Measurements from ENCODE around the gene MTX1. TPM values are rescaled to one million over a fixed set of nuclear protein-coding genes. Genes with fewer than 3 reads are reported as not detected.

The MTX1 gene
- total RNA-seq, 2 experiments from 2014 or later: 43.9 to 70.2 TPM

DNA sequence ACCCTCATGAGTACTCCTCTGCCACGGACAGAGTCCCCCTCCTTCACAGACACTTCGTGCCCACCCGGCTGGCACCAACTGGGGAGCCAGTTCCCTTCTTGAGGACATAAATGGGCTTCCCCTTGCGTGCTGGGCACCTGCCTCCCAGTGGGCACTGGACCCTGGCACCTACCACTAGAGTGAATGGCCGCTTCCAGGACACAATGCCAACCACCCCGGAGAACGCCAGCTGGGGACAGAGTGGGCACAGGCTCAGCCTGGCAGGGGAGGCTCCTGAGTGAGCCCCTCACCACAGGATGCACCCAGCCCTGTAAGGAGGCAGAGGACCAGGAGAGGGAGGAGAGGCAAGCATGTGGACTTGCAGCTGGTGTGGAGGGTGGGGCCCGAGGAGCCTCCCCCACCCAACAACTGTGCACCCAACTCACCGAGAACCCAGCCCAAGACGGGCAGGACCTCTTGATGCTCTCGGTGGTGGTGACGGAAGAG, 45.8 kb downstream of the MTX1 start:
- H3K4me3 ChIP-seq (ENCODE audit: low read depth, low read length, poor library complexity, severe bottlenecking): peak overlapping the region; percentile 77
- no peaks in the 10 kb centered on the region for H4K20me1 ChIP-seq (ENCODE audit: insufficient read depth, low read length)
- CTCF ChIA-PET (ENCODE audit: unreplicated experiment): no interaction called here
- no peaks in the 10 kb centered on the region for H3K9me3 ChIP-seq (ENCODE audit: low read length)
- no peaks in the 10 kb centered on the region for H3K9me2 ChIP-seq (ENCODE audit: insufficient read depth, low read length)
- no peak overlapping the region for H2AFZ ChIP-seq (ENCODE audit: low read length)
- H3K27ac ChIP-seq (ENCODE audit: low read depth, low read length, poor library complexity, severe bottlenecking): peak overlapping the region; percentile 20
- POLR2A ChIA-PET: no interaction called here
- H3K4me1 ChIP-seq (ENCODE audit: insufficient read depth, low read length, poor library complexity, severe bottlenecking): peaks cover 32% of the 10 kb centered on the region
- BruUV-seq (replicated peaks): no TSS peak
- no peaks in the 10 kb centered on the region for H3K79me2 ChIP-seq (ENCODE audit: insufficient read depth, low read depth, low read length)
- TF ChIP-seq EZH2phosphoT487 (IDR thresholded peaks at IDR 0.05; ENCODE audit: borderline replicate concordance, low read depth, low read length): no peak
- TF ChIP-seq, protein P1, sequence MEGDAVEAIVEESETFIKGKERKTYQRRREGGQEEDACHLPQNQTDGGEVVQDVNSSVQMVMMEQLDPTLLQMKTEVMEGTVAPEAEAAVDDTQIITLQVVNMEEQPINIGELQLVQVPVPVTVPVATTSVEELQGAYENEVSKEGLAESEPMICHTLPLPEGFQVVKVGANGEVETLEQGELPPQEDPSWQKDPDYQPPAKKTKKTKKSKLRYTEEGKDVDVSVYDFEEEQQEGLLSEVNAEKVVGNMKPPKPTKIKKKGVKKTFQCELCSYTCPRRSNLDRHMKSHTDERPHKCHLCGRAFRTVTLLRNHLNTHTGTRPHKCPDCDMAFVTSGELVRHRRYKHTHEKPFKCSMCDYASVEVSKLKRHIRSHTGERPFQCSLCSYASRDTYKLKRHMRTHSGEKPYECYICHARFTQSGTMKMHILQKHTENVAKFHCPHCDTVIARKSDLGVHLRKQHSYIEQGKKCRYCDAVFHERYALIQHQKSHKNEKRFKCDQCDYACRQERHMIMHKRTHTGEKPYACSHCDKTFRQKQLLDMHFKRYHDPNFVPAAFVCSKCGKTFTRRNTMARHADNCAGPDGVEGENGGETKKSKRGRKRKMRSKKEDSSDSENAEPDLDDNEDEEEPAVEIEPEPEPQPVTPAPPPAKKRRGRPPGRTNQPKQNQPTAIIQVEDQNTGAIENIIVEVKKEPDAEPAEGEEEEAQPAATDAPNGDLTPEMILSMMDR (conservative IDR thresholded peaks at IDR 0.05; ENCODE audit: low read length): no peak; the same call in 1 of the 2 replicates
- DNase-seq (ENCODE audit: low spot score): no peak
- H3K36me3 ChIP-seq (ENCODE audit: insufficient read depth, low read length): peaks cover 28% of the 10 kb centered on the region
- H3K4me2 ChIP-seq (ENCODE audit: low read length): peak overlapping the region; percentile 95
- intact Hi-C loops (cut with micrococcal nuclease; ENCODE audit: unreplicated experiment): loop anchor here (1.0 kb wide), 1 partner anchor 53 kb away; no protein-coding TSS in a partner anchor

DNA sequence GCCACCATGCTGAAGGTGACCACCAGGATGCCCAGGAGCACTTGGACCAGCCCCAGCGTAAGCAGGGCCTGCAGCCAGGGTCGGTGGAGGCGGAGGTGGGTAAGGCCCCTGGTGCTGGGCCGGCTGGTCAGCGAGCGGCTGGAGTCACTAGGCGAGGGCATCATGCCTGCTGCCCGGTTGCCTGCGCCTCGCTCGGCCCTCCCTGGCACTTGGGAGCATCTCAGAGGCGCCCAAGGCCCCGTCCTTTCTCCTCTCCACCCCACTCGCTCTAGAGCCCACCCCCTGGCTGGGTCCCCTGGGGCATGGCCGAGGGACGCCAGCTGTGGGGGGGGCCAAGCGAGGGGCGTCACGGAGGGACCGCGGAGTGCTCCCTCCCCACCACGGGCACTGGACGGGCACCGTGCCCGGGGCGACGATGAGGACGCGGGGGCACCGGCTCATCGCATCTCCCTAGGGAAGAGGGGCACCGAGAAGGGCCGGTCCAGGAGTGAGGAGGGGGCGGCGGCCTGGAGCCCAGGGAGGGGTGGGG, 46.3 kb downstream of the MTX1 start:
- intact Hi-C loops (cut with micrococcal nuclease; ENCODE audit: unreplicated experiment): loop anchor here (1.0 kb wide), 1 partner anchor 53 kb away; no protein-coding TSS in a partner anchor
- no peak overlapping the region for H3K27ac ChIP-seq (ENCODE audit: low read depth, low read length, poor library complexity, severe bottlenecking)
- peak overlapping the region; percentile 61 for H2AFZ ChIP-seq (ENCODE audit: low read length)

More for the DNA sequence above, 46.3 kb downstream of the MTX1 start:
- Histone ChIP-seq H3K9me2 (ENCODE audit: insufficient read depth, low read length) (no peaks in the 10 kb centered on the region), H3K4me2 (ENCODE audit: low read length) (peak overlapping the region; percentile 95), H3K79me2 (ENCODE audit: insufficient read depth, low read depth, low read length) (no peaks in the 10 kb centered on the region), H4K20me1 (ENCODE audit: insufficient read depth, low read length) (no peaks in the 10 kb centered on the region), H3K4me3 (ENCODE audit: low read depth, low read length, poor library complexity, severe bottlenecking) (peak overlapping the region; percentile 77), H3K4me1 (ENCODE audit: insufficient read depth, low read length, poor library complexity, severe bottlenecking) (peaks cover 32% of the 10 kb centered on the region), H3K36me3 (ENCODE audit: insufficient read depth, low read length) (peaks cover 33% of the 10 kb centered on the region), H3K9me3 (ENCODE audit: low read length) (no peaks in the 10 kb centered on the region)
- POLR2A ChIA-PET: no interaction called here
- TF ChIP-seq, protein P1 (conservative IDR thresholded peaks at IDR 0.05; ENCODE audit: low read length): no peak
- no peak for TF ChIP-seq EZH2phosphoT487 (IDR thresholded peaks at IDR 0.05; ENCODE audit: borderline replicate concordance, low read depth, low read length)
- CTCF ChIA-PET (ENCODE audit: unreplicated experiment): no interaction called here
- no TSS peak for BruUV-seq (replicated peaks)
- no peak for DNase-seq (ENCODE audit: low spot score)

Data from OCI-LY7 (cell line).